Iris pigment epithelial cell (primary cell): ENCODE measurements around the gene STK35.
A peak's percentile ranks its signal among the peaks of the same experiment; 100 is the strongest.

Experiments used
- DNase-seq: peaks from one replicate; pipeline ENCODE4 v3.0.0-alpha.2; 2011; ENCODE audit warnings: low read depth

Gene STK35

DNA sequence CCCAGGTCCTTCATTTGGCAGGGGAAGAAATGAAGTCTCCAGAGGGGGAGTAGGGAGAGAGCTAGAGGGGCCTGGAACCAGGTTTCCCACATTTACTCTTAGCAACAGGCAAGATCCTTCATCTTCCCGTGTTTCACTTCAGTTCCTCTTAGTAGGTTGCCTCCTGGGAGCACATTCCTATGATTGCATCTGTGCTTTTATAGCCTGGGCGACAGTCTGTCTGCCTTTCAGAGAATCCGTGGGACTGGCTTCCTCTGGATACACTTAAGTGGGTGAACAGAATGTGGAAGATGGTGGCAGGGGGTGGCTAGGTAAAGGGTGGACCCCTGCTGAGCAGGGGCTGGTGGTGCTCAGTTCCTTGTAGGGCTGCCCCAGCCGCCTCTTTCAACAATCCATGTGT is 33.4 kb downstream of the STK35 start:
- DNase-seq = no peak

DNA sequence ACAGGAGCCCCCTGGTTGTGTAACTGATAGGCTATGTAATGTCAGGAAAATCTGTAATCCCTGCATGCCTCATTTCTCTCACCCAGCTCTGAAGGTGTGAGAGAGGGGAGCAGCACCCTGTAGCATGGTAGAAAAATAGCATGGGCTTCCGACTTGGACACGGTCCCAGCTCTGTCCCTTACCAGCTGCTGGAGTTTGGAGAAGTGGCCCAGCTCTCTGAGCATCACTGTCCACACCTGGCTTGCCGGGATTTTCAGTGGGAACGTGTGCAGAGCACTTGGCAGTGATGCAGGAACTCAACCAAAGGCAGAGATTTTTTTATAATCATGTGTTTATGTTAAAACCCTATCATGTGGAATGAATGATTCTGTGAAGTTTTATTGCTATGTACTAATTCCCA is 34.6 kb downstream of the STK35 start:
- no peak for DNase-seq

DNA sequence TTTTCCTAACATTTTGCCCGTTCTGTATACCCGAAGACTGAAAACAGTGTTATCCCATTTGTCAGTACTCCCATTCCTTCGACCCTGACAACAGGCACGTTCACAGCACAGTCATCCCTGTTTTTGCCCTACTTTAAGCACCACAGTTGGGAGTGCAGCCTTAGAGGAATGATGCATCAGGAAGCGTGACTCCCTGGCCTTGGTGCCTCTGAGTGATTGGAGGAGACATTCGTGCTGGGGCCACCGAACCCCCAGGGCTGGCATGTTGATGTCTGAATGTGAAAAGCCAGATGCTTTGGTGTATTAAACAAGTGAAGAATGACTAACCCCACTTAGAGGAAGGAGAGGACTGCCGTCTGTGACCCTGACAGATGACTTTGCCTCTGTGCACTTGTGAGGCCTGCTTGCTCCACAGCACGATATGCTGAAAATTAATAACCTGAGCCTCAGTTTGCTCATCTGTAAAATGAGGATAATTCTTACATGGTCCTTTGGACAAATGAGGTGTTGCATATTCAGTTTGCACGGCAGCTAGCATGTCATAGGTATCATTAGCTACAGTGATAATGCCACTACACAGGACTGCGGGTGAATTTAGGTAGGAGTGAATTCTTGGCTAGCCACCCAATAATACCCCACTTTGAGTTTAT is 36.0 kb downstream of the STK35 start:
- DNase-seq = peak; percentile 69

DNA sequence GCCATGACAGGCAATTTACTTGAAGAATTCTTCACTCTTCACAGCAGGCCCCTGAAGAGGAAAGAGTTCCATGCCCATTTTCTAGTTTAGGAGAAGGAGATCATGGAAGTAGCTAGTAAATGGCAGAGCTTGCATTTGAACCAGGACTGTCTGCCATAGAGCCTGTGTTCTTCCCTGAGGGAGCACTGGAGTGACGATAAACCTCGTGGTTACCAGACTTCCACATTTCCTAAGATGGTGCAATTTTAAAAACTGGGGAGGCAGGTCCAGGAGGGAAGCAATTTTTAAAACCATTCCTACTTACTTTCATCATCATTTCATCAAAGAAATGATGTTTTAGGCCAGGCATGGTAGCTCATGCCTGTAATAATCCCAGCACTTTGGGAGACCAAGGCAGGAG is 36.8 kb downstream of the STK35 start:
- DNase-seq = no peak

DNA sequence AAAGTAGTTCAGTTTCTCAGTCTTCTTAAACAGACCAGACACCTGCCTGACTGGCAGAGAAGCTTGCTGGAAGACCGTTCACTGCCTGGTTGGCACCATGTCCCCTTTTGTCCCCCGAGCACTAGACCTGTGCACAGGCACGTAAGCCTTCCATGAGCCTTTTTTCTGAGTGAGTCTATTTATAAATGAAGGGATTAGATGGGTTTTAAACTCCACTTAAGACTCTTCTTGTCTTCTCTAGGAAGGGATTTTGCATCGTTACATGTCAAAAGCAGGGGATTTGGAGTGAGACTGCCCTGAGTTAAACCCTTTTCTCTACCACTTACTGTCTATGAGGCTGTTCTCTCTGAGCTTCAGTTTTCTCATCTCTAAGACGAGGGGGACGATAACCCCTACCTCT is 37.6 kb downstream of the STK35 start:
- DNase-seq = no peak

DNA sequence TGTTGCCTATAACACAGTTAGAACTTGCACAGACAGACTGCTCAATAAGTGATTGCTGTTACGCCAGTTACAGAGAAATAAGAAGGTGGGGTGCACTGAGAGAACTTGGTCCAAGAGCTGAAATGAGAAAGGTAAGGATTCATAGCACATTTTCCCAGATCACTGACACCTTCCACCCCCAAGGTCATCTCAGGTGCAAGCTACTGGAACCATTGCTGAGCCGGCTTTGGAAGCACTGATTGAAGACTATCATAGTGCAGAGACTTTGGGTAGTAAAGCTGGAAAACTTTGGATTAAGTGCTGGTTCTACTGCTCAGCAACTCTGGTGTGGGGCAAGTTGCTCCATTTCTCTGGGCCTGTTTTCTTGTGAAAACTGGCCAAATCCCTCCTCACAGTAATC is 38.1 kb downstream of the STK35 start:
- DNase-seq = no peak

DNA sequence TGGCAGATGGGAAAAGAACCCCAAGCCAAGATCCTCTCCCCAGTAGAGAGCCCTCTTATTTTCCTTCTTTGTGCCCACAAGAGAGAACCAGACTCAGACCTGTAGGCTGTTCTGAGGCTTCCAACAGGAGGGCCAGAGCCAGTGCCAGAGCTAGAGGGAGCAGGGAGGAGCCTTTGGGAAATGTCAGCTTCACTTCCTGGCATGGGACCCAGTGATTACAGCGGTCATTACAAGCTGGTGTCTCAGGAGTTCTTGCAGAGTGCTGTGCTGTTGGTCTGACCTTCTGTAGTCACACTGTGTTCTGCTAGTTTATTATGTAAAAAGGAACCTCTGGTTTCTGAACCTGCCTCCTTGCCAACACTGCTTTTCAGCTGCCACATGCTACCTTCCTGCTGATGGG is 38.9 kb downstream of the STK35 start:
- DNase-seq = no peak

DNA sequence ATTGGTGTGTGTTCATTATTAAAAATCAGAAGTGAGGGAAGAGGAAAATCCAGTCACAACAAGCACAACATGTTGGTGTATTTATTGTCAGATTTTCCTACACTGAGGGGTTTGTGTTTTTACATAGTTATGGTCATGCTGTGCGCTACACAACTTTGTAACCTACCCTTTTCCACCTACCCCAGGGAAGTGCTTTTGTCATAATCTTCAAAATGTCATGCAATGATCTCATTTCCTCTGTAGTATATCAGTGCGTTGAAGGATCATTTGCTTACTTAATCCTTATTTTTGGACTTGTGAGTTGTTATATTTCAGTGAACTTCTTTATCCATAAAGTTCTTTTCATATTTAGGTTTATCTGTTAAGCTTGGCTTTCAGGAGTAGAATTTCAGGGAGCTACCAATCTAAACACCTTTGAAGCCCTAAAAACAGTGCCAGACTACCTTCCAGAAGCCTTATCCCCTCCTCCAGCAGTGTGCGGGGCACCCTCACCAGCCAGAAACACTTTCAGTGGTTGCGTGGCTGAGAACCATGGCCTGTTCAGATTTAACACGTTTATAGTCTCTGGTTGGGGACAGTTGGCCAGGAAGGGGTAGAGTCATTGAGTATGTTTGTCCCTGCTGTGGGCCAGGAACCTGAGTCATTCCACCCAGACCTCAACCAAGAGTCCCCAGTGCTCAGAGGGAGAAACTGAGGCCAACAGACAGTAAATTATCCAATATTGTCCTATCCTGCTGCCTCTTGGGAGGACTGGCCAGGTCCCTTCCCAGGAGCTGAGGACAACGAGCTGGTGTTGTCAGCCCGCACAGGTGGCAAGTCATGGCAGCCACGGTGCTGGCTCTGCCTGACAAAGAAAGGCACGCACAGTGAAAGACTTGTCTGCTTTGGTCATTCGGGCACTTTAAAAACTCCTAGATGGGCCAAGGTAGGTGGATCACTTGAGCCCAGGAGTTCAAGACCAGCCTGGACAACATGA is 40.3 kb downstream of the STK35 start:
- no peak for DNase-seq

DNA sequence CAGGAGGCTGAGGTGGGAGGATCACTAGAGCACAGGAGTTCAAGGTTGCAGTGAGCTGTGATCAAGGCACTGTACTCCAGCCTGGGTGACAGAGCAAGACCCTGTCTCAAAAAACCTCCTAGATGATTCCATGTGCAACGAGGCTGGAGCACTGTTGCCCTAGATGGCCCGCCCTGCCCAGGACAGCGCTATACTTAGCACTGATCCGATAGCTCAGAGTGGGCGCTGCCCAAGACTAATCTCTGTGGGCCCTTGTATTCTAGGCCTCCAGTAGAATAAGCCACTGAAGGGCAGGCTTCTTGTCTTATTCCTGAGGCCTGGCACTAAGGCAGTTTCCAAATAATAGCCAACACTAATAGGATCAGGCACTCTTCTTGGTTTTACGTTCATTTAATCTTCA is 41.0 kb downstream of the STK35 start:
- no peak for DNase-seq

DNA sequence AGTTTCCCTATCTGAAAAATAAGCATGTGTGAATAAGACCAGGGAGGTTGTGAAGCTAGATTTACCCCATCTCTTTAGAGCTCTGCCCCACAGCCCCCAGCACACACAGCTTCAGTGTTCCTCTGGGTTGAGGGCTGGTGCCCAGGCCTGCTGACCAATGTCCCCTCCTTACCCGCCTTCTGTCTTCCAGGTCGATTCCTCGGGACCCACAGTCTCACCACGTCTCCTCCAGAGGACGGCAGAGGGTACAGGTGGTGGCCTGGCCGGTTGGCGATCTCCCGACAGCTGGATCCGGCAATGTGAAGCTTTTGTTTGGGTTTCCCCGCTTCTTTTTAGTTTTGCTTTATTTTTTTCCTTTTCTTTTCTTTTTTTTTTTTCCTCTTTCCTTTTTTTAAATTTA is 42.0 kb downstream of the STK35 start:
- no peak for DNase-seq

DNA sequence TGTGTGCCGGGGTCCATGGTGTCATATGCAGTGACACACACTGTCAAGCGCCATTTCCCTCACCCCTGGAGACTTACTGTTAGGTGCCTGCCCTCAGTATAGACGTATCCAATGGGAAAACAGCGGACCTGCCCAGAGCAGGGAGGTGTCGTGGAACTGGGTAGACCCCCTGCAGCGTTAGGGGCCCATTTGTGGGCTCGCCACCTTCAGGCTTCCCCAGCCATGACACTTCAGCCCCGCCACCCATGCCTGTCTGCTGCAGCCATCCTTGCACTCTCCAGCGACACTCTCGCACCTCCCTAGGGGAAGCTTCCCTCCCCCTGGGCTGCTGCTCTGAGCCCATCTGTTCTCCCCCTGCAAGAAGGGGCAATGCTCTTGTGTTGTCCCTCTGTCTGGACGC is 43.2 kb downstream of the STK35 start:
- no peak for DNase-seq

DNA sequence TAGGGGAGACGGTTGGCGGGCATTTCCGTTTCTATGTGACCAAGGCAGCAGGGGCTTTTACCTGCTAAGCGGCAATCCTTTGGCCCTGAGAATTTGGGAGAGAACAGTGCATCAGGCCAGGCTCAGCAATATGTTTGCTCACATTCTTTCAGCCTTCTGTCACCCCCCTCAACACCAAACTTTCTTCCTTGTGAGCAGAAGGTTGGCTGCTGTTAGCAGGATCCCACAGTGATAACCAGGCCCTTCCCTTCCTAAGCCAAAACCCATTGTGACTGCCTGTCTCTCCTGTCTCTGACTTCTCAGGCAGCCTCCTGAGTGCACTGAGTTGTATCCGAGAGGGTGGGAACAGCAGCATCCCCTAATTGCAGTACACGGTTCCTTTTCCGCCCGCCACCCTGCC is 43.7 kb downstream of the STK35 start:
- no peak for DNase-seq

DNA sequence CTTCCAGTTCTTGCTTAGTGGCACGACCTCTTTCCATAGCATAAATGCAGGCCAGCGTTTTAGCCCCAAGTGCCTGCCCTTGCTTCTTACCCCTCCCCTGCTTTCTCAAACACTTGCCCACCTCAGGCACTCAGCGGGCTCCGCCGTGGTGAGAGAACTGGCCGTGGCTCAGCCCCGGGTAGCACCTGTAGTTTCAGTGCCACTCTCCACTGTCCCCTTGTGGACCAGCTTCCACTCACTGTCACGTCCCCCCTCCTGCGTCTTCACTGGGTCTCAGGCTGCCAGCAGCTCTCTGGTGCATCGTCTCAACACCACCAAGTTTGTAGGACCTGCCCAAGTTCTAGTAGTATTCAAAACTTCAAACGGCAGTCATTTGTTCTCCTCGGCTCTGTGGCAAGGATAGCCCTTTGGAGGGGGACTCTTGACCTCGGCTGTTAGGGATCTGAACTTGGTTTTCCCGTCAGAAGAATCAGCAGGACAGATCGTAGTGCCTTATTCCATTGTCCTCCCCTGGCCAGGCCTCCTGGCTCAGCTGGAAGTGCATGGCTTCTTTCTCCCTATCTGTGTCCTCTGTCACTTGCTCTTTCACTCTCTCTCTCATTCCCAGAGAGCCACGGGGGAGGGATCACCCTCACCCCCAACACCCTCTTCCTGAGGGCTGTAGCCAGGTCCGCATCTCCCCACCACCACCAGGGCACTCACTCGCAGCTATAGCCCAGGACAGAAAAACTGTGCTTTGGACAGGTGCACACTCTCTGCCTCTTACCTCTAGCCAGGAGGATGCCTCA is 44.6 kb downstream of the STK35 start:
- no peak for DNase-seq

DNA sequence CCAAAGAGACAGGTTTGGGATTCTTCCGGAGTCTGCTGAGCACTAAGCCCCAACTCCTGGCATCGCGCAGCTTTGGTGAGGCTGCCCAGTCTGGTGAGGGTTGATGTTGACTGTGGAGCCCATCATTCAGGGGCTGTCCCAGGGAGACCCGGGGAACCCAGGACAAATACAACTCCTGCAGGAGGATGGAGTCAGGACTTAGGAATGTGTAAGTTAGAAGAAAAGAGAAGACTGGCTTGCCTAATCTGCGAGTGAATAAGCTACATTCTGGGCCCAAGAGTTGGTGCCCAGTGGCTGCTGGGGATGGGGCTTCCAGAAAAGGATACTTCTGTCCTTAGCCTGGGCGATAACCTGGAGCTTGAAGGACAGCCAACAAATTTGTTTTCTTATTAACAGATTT is 47.9 kb downstream of the STK35 start:
- peak; percentile 67 for DNase-seq

DNA sequence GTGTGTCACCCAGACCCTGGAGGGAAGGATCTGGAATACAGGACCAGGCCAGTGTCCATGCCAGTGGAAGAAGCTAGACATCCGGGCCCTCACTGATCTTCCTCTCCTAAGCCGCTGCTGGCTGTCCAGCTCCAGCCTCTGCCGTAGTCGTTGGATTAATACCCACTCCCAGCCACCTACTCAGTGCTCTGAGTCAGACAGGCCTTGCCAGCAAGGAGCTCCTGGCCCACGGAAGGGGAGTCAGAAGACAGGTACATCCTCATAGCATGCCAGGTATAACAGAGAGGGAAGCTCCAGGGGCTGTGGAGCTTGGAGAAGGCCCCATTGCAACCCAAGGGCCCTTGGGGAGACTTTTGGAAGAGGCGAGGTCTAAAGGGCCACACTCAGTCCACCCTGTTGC is 49.0 kb downstream of the STK35 start:
- DNase-seq = no peak

DNA sequence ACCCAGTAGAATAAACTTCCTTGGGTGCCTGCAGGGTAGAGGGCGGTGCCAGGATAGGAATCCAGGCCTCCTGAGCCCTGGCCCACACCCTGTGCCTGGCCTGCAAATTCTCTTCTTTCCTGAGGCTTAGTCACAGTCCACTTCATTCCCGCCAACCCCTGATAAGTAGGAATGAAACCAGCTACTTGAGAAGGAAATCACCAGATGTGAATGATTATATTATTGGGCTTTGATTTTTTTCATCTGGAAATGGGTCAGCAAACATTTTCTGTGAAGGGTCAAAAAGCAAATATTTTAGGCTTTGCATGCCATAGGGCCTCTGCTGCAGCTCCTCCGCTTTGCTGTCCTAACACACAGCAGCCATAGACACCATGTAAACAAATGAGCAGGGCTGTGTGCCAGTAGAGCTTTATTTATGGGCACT is 50.2 kb downstream of the STK35 start:
- peak; percentile 44 for DNase-seq

DNA sequence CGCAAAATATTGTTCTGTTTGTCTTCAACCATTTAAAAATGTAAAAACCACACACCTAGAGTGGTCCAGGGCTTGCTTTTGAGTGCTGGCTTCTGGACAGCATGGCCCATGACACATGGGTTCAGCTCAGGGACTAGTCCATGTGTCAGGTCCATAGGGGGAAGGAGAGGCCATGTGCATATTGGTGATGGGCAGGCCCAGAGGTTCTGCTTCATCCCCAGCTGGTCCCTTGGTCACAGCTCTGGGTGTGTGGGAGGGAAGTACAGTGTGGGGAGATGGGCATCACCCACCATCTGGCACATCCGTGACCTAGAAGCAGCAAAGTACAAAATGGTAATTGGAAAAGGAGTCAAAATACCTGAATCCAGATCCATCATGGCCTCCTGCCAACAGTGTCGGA is 50.7 kb downstream of the STK35 start:
- DNase-seq = no peak

DNA sequence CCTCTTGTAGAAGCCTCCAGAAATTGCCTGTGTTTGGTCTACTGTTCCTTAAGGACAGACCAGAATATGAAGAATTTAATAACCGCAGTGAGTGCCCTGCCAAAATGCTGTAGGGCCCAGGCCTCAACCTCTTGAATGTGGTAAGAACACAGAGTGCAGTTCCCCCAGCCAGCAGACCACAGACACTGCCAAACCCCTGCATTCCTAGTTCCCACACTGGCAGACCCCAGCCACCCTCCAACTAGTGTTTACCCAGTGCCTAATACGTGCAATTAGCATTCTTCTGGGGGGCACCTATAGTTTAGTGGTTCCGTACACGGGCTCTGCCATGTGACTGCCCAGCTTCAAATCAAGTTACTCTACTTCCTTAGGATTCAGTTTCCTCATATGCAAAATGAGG is 51.7 kb downstream of the STK35 start:
- DNase-seq = no peak

DNA sequence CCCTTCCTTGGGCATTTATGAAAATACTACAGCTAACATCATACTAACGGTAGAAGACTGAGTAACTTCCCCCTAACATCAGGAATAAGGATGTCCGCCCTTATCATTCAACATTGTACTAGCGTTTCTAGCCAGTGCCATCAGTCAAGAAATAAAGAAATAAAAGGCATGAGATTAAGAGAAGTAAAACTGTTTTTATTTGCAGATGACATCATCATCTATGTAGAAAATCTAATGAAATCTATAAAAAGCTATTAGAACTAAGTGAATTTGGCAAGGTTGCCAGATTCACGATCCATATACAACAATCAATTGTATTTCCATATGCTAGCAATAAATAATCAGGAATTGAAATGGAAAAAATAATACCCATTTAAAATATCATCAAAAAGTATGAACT is 54.6 kb downstream of the STK35 start:
- DNase-seq = no peak

DNA sequence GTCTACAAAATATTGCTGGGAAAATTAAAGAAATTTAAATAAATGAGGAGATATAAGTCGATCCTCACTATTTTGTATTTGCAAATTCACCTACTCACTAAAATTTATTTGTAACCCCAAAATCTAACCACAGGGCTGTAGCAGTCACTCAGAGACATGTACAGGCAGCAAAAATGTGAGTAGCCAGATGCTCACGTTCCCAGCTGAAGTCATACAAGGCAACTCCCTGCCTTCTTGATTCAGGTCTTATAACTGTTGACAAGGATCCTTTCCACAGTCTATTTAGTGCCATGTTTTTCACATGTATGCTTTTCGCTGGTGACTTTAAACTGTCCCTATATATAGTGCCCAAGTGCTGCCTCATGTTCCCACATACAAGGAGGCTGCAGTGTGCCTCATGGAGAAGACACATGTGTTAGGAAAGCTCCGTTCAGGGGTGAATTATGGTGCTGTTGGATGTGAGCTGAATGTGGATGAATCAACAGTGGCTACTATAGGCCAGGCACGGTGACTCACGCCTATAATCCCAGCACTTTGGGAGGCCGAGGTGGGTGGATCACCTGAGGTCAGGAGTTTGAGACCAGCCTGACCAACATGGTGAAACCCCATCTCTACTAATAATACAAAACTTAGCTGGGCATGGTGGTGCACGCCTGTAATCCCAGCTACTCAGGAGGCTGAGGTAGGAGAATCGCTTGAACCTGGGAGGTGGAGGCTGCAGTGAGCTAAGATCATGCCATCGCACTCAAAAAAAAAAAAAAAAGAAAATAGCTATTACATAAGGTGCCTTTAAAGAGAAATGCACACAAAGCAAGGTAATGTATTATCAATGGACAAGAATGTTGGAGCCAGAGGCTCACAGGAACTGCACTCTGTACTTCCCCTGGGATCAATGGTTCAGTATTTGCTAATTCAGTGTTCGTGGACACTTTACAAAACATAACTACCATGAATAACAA is 55.3 kb downstream of the STK35 start:
- peak; percentile 23 for DNase-seq

DNA sequence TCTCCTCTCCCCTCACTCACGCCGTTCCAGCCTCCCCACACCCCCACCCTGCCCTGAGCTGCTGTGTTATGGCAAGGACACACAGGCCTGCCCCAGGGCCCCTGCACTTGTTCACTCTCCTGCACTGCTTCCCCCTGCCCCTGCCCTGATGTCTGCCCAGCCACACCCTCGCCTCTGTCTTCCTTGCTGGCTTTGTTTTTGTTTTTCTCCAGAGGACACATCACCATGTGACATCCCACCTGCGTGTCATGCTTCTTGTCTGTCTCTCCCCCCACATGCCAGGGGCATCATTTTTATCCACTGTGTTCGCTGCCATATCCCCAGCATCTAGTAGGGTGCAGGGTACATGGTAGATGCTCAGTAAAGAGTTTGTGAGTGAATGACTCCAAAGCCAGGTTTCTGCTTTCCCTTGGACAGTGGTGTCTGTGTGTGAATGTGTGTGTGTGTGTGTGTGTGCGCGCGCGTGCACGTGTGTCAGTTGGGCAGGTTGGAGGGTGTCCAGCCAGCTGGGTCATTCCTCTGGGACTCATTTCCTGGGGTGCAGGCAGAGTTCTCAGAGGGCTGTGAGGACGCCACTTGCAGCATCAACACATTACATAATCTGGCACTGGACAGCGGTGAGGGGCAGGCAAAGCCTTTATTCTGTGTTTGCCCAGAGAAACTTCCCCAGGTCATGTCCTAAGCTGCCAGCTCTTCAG is 60.6 kb downstream of the STK35 start:
- no peak for DNase-seq
